Measurements from ENCODE around the gene PPP2CA. TPM values are rescaled to one million over a fixed set of nuclear protein-coding genes. Genes with fewer than 3 reads are reported as not detected.

The PPP2CA gene
- total and polyA plus RNA-seq, 2 of the 4 experiments (the other 2 are of a cell fraction), result 70.6 to 73.6 TPM

DNA sequence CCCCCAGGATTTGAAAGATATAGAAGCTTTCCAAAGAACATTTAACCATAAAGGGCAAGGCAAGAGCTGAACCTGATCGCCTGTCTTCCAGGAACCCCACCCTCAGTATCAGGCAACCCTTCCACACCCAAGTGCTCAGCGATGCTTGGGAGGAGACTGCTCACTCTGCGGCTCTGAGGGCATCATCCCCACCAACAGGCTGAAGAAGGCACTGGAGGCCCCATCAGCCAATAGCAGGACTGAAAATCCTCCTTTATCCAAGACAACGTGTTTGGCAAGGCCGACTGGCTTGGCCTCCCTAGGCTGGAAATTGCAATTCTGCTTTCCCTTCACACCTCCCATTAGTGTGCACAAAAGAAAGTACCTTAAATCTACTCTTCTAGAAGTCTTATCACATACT, 1.4 kb upstream of the PPP2CA start:
- Histone ChIP-seq H2BK15ac (ENCODE audit: low read depth, low read length) (no peak overlapping the region), H4K8ac (ENCODE audit: low read depth in 2 of 2, low read length in 2 of 2) (peak overlapping the region; percentile 72 to 99; a peak in 2 of 4 replicates), H3K9me1 (ENCODE audit: insufficient read depth, low read length) (no peaks in the 10 kb centered on the region), H3K9me3 (ENCODE audit: control insufficient read depth, insufficient read depth, low read length) (no peaks in the 10 kb centered on the region), H3K4me3 (ENCODE audit: insufficient read depth, low read depth, low read length) (no peak overlapping the region), H3K56ac (ENCODE audit: extremely low read depth, insufficient read depth, low read length) (no peak overlapping the region), H2AK5ac (ENCODE audit: low read depth, low read length) (peak overlapping the region; percentile 41), H3K79me1 (ENCODE audit: low read depth in 1 of 2, low read length in 2 of 2) (peaks cover 11 to 16% of the 10 kb centered on the region in 2 experiments; a peak in 3 of 4 replicates), H2BK120ac (ENCODE audit: low read depth, low read length) (no peak overlapping the region), H3K23ac (ENCODE audit: low read depth, low read length) (peak overlapping the region; percentile 88; the same call in 1 of the 2 replicates), H3K9ac (ENCODE audit: low read depth, low read length) (no peak overlapping the region), H3K27me3 (ENCODE audit: control insufficient read depth, insufficient read depth, low read length) (no peaks in the 10 kb centered on the region), H3K4ac (ENCODE audit: low read depth, low read length) (no peak overlapping the region), H4K5ac (ENCODE audit: low read depth, low read length) (no peak overlapping the region), H3K27ac (ENCODE audit: insufficient read depth, low read length) (no peak overlapping the region), H3K14ac (replicated peaks; ENCODE audit: low read depth, low read length) (peak overlapping the region; percentile 94; the same call in 1 of the 2 replicates), H3K18ac (ENCODE audit: low read depth, low read length) (no peak overlapping the region), H4K20me1 (ENCODE audit: insufficient read depth, low read length) (peaks cover 35% of the 10 kb centered on the region), H2AFZ (replicated peaks; ENCODE audit: low read length, poor library complexity) (peak overlapping the region; percentile 2), H4K91ac (ENCODE audit: insufficient read depth, low read depth, low read length) (0 out of 2 replicates have a peak overlapping the region, but pooled peaks have one; percentile 92), H2BK20ac (ENCODE audit: low read depth, low read length) (no peak overlapping the region), H2BK5ac (ENCODE audit: low read depth, low read length, poor library complexity, severe bottlenecking) (no peak overlapping the region), H3K4me2 (ENCODE audit: low read depth, low read length) (peak overlapping the region; percentile 79; the same call in 1 of the 2 replicates), H3K36me3 (ENCODE audit: control insufficient read depth, insufficient read depth, low read length) (no peaks in the 10 kb centered on the region), H2AK9ac (replicated peaks; ENCODE audit: low read depth, low read length, poor library complexity) (peak overlapping the region; percentile 68), H3K4me1 (ENCODE audit: control insufficient read depth, insufficient read depth, low read length) (peaks cover 6% of the 10 kb centered on the region)
- in situ Hi-C loops (cut with MboI; ENCODE audit: low sequenced_read_pairs), result no loop called here
- intact Hi-C loops (cut with micrococcal nuclease), result no loop called here
- no peak for ATAC-seq (ENCODE audit: low read depth)
- CTCF ChIA-PET, result no interaction called here
- TF ChIP-seq MAFK (IDR thresholded peaks at IDR 0.05; ENCODE audit: low read depth, low read length) (no peak), RFX5 (IDR thresholded peaks at IDR 0.05; ENCODE audit: low read depth, low read length) (no peak), POLR2A (IDR thresholded peaks at IDR 0.05; ENCODE audit: low read depth, low read length) (no peak), NFE2L2 (IDR thresholded peaks at IDR 0.05; ENCODE audit: low read depth, low read length) (no peak), BHLHE40 (IDR thresholded peaks at IDR 0.05; ENCODE audit: low read depth, low read length) (no peak), FOS (IDR thresholded peaks at IDR 0.05; ENCODE audit: low read depth, low read length) (no peak), CHD1 (IDR thresholded peaks at IDR 0.05; ENCODE audit: low read depth, low read length) (no peak), CEBPB (IDR thresholded peaks at IDR 0.05; ENCODE audit: low read depth, low read length) (no peak), SMC3 (IDR thresholded peaks at IDR 0.05; ENCODE audit: low read depth, low read length) (no peak), RAD21 (IDR thresholded peaks at IDR 0.05; ENCODE audit: low read length) (no peak), MXI1 (IDR thresholded peaks at IDR 0.05; ENCODE audit: borderline replicate concordance, low read depth, low read length) (no peak), RCOR1 (IDR thresholded peaks at IDR 0.05; ENCODE audit: insufficient replicate concordance, low read length) (no peak)
- TF ChIP-seq, protein P1, sequence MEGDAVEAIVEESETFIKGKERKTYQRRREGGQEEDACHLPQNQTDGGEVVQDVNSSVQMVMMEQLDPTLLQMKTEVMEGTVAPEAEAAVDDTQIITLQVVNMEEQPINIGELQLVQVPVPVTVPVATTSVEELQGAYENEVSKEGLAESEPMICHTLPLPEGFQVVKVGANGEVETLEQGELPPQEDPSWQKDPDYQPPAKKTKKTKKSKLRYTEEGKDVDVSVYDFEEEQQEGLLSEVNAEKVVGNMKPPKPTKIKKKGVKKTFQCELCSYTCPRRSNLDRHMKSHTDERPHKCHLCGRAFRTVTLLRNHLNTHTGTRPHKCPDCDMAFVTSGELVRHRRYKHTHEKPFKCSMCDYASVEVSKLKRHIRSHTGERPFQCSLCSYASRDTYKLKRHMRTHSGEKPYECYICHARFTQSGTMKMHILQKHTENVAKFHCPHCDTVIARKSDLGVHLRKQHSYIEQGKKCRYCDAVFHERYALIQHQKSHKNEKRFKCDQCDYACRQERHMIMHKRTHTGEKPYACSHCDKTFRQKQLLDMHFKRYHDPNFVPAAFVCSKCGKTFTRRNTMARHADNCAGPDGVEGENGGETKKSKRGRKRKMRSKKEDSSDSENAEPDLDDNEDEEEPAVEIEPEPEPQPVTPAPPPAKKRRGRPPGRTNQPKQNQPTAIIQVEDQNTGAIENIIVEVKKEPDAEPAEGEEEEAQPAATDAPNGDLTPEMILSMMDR (conservative IDR thresholded peaks at IDR 0.05; ENCODE audit: low read depth, low read length), result no peak
- TF ChIP-seq, protein P2, sequence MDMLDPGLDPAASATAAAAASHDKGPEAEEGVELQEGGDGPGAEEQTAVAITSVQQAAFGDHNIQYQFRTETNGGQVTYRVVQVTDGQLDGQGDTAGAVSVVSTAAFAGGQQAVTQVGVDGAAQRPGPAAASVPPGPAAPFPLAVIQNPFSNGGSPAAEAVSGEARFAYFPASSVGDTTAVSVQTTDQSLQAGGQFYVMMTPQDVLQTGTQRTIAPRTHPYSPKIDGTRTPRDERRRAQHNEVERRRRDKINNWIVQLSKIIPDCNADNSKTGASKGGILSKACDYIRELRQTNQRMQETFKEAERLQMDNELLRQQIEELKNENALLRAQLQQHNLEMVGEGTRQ (IDR thresholded peaks at IDR 0.05; ENCODE audit: low read depth, low read length), result no peak
- TF ChIP-seq, protein P3, sequence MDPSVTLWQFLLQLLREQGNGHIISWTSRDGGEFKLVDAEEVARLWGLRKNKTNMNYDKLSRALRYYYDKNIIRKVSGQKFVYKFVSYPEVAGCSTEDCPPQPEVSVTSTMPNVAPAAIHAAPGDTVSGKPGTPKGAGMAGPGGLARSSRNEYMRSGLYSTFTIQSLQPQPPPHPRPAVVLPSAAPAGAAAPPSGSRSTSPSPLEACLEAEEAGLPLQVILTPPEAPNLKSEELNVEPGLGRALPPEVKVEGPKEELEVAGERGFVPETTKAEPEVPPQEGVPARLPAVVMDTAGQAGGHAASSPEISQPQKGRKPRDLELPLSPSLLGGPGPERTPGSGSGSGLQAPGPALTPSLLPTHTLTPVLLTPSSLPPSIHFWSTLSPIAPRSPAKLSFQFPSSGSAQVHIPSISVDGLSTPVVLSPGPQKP (IDR thresholded peaks at IDR 0.05; ENCODE audit: borderline replicate concordance, low read depth, low read length), result no peak
- dilution Hi-C loops (cut with HindIII; ENCODE audit: low sequenced_read_pairs, unreplicated experiment), result no loop called here
- POLR2A ChIA-PET (ENCODE audit: unreplicated experiment), result no interaction called here
- no TSS peak for BruUV-seq (replicated peaks)
- 20% methylated on average over 2 of the region's 5 CpGs; no CpG with 5 or more reads in 1 of the 2 experiments for WGBS, 2 experiments (ENCODE audit: extremely low coverage in 2 of 2, insufficient read length in 1 of 2)
- DNase-seq, result peak; percentile 23

All from IMR-90 (cell line).